Stimulated activated CD8-positive, alpha-beta memory T cell treated with anti-CD3 and anti-CD28 coated beads, Interleukin-12 subunit alpha, Interleukin-12 subunit beta, amount 100 ng/mL, for 24 hours (primary cell): ENCODE data around the gene ZBP1.

Experiments
- DNase-seq: peaks from one replicate; pipeline ENCODE4 v3.0.0-alpha.2; 2020; ENCODE audit errors: extremely low read depth

Gene ZBP1

GRCh38 chr20:57620274-57620990 is at the start of gene ZBP1:
TSS of gene ZBP1 (minus strand) at chr20:57620426. CDS start at chr20:57620295, 131 bp downstream.
- DNase-seq: no peak

DNA sequence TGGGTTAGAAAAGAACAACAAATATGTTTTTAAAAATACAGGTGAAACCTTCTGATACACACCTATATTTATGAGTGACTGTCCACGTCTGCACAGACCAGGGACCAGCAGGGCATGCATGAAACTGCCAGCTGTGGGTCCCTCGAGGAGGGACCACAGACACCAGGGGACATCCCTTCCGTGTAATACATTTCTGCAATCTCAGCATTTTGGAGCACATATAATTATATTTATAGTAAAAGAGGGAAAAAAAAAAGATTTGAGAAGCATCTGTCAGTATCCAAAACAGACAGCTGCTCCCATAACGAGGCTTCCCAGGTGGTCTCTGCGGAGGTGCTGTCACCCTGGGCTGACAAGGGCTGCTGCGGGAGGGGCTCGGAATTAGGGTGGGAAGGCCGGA is 49.4 kb upstream of the ZBP1 start:
- DNase-seq: no peak

- DNase-seq: no peak
These were observed 47.9 kb upstream of the ZBP1 start for GRCh38 chr20:57667924-57668782.

DNA sequence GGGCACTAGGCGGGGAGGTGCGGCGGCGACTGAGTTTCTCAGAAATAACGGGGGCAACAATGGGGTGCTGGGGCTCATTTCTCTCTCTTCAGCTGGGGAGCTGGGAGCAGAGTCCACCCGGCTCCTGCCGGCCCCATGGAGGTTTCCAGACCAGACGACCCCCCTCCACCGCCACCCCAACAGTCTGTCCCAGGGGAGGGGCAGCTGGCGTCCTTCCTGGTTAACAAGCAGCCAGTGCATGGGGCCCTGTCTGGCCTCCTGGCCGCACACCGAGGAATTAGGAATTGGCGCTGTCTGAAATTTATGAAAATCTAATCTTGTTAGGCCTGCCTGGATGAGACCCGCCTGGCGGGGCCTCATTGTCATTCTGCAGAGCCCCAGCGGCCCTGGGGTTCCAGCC is 47.2 kb upstream of the ZBP1 start:
- no peak for DNase-seq

- DNase-seq: no peak
These were observed 46.6 kb upstream of the ZBP1 start for GRCh38 chr20:57666834-57667157.

DNA sequence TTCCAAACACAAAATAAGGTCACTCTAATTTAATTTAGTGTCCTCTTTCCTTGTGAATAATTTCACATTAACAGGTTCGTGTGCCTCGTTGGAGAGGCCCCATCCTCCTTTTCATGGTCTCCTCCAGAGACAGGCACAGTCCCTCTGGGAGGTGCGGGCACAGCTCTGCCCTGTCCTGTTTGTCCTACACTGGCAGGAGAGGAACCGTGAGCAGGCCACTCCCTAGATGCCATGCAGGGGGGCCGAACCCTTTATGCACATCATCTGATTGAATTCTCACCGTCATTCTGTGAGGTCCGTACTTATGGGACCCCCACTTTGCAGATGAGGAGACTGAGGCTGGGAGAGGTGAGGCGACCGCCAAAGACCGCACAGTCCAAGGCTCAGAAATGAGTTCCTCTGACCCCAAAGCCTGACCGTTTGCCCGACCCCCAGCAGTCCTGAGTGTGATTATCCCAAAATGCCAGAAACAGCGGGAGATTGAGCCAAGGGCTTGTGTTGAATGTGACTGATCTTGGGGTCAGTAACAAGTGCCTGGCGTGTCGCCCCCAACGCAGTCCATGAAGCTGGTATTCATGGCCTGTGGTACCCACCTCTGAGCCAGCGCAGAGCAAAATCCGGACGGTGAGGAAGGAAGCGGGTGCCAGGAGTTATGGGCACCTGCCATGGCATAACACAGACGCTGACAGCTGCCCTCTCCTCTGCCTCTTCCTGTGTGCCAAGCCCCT is 46.0 kb upstream of the ZBP1 start:
- DNase-seq: no peak

DNA sequence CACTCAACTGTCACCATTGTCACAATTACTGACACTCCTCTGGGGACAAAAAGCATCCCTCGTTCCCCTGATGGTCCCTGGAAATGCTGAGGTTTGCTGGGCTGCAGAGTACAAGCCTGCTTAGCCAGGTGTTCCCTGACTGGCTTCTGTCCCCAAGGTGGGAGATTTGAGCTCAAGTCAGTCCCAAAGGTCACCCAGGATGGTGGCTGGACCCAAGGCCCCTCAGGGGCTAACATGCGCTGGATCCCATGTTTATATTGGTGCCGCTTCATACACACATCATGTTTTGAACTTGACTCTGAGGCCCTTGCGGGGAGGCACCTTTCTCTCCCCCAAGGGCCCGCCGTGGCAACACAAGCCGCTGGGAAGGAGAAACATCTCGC is 45.4 kb upstream of the ZBP1 start:
- DNase-seq: no peak

GRCh38 chr20:57664924-57665588 is 44.8 kb upstream of the ZBP1 start:
- no peak for DNase-seq

DNA sequence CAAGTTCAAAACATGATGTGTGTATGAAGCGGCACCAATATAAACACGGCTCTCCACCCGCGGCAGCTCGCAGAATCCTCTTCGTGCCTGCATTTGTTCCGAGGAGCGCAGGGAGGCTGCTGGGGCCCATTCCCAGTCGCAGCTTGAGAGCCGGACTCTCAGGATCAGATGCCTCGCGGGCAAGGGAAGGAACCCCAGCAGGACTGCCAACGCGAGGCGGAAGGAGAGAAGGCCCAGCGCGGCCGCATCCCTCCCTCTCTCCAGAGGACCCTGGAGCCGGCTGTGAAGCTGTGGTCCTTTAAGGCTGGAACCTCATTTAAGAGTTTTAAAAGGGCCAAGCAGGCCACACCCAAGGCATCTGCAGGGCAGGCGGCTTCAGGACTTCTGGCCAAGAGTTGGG is 44.2 kb upstream of the ZBP1 start:
- no peak for DNase-seq

DNA sequence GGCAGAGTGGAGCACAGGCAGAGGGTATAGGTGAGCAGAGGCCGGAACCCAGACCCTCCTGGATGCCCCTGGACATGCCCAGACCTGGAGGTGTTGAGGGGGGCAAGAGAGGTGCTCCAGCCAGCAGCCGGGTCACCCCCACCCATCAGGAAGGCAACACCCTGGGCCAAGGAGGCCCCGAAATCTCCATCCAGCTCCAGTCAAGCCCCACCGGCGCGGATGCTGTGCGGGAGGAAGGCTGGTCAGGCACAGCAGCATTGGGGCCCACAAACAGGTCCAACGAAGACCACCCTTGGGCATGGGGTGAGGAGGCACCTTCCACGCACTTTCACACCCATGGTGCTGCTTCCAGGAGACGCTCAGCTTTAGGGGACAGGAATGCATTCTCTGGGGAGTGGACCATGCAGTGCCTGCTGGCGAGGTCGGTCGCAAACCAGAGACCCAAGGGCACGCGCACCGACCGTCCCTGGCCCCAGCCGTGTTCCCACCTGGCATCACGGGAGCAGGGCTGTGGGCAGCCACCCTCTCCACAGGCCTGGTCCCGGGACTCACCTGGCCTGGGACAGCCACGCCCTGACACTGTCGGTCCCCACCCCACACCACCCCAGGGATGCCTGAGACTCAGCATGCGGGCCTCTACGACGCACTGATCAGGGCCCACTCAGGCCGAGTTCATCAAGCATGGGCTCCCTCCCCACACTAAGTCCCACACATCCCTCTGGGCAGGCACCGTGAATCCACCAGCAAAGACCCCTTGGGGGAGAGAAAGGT is 43.6 kb upstream of the ZBP1 start:
- no peak for DNase-seq

DNA sequence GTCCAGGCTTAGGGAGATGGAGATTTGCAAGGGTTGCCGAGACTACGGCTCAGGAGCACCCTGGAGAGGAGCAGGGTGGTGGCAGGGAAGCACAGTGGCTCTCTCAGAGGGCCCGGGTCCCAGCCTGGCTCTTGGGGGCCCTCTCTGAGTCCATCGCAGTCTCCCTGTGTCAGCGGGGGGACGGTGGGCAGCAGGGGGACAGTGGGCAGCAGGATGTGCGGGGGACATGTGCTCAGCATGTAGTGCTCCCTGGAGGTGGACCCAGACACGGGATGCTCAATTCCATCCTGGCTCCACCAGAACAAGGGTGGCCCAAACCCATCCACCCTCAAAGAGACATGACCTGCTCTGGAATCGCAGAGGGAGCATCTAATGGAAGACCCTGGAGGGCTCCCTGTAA is 43.0 kb upstream of the ZBP1 start:
- no peak for DNase-seq

DNA sequence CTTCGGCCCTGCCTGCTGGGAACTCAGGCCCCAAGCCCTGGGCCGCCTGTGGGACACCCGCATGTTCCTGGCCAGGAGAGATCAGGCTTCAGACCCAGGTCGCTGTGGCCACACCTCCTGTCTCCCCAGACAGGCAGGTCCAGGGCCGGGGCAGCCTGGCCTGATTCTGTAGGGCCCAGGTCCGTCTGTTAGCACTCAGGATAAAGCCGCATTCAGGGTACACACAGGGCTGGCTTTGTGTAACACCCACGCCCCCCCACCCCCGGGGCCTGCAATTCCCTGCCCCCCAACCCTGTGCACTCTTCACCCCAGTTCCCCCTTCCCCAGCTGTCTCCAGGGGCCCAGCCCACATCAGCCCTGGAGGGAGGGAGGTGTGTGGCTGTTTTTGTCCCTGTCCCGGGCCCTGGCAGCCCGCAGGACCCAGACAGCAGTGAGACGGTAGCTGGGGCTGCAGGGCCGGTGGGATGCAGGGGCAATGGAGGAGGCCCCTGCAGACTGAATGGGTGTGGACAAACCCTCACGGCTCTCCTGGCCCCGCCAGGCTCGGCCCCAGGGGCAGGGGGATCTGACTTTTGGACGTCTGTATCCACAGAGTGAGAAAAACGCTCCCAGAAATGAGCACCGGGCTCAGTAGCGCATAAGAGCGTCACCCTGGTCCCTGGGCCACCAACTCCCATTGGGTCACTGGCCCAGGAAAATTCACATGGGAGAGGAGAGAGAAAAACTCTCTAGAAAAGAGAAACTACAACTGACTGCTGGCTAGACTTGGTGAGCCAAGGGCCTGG is 42.4 kb upstream of the ZBP1 start:
- no peak for DNase-seq

GRCh38 chr20:57661746-57662455 is 41.7 kb upstream of the ZBP1 start:
- no peak for DNase-seq

- no peak for DNase-seq
These were observed 40.9 kb upstream of the ZBP1 start for GRCh38 chr20:57660922-57661745.

DNA sequence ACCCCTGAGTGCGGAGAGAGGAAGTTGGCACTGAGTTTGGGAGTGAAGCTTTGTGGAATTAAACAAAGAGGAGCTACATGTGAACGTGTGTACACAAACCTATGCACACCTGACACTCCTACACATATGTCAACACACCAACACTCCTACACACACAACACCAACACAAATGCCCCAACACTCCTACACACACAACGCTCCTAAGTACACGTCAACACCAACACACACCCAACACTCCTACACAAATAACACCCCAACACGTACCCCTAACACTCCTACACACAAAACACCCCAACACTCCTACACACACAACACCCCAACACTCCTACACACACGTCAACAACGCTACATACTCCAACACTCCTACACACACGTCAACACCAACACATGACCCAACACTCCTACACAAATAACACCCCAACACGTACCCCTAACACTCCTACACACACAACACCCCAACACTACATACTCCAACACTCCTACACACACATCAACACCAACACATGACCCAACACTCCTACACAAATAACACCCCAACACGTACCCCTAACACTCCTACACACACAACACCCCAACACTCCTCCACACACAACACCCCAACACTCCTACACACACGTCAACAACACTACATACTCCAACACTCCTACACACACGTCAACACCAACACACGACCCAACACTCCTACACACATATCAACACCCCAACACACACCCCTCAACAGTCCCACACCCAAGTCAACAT is 40.1 kb upstream of the ZBP1 start:
- DNase-seq: no peak

GRCh38 chr20:57659517-57660180 is 39.4 kb upstream of the ZBP1 start:
- DNase-seq: no peak

- DNase-seq: no peak
These were observed 38.7 kb upstream of the ZBP1 start for GRCh38 chr20:57658833-57659516.
